Tibial artery (tissue), 4 donors: Measurements from ENCODE around the gene ZBED6.

ENCODE experiments used
- DNase-seq, 2 donors: peaks; one replicate each; pipeline ENCODE4 v3.0.0-alpha.2; 2019
- H3K27ac ChIP-seq, 2 donors: fragments of 200-600 bp; sonication (generic) in 1 of 2; 1 replicate in 1 of 2; 2 replicates in 1 of 2; pipeline ENCODE4 v1.5.1; 2018 to 2019; ENCODE audit warnings: mild to moderate bottlenecking in 1 of 2
- H3K27me3 ChIP-seq, 2 donors: fragments of 200-600 bp; sonication (generic) in 1 of 2; one replicate each; pipeline versions ENCODE4 v1.5.1 to v1.6.0; 2016 to 2019
- H3K36me3 ChIP-seq, 3 donors: fragments of 200-600 bp; sonication (generic) in 2 of 3; one replicate each; pipeline ENCODE4 v1.5.1; 2016 to 2019; ENCODE audit warnings: mild to moderate bottlenecking in 2 of 3
- H3K4me1 ChIP-seq, 4 donors: fragments of 200-600 bp; sonication (generic) in 2 of 4; 1 replicate in 3 of 4; 2 replicates in 1 of 4; pipeline ENCODE4 v1.5.1; 2016 to 2019
- H3K4me3 ChIP-seq, 2 donors: fragments of 200-600 bp; sonication (generic) in 1 of 2; 1 replicate in 1 of 2; 2 replicates in 1 of 2; pipeline ENCODE4 v1.5.1; 2018 to 2019; ENCODE audit warnings: mild to moderate bottlenecking in 2 of 2
- H3K9me3 ChIP-seq, 3 donors: fragments of 200-600 bp; sonication (generic) in 1 of 3; one replicate each; pipeline ENCODE4 v1.5.1; 2016 to 2019
- CTCF ChIP-seq, 2 experiments: fragments of 200-600 bp in 1 of 2; fragments of 450-650 bp in 1 of 2; IDR thresholded peaks; one replicate each; pipeline ENCODE4 v1.5.1; 2017 to 2019; ENCODE audit warnings: antibody characterized with exemption in 2 of 2, mild to moderate bottlenecking in 1 of 2, moderate library complexity in 1 of 2
- intact Hi-C: fragments of 100-400 bp; cut with DNase I; formaldehyde crosslinking; loops from one replicate; pipeline ENCODE4 v1.15.0; 2023; ENCODE audit warnings: low total_unique reads

ZBED6 gene

DNA sequence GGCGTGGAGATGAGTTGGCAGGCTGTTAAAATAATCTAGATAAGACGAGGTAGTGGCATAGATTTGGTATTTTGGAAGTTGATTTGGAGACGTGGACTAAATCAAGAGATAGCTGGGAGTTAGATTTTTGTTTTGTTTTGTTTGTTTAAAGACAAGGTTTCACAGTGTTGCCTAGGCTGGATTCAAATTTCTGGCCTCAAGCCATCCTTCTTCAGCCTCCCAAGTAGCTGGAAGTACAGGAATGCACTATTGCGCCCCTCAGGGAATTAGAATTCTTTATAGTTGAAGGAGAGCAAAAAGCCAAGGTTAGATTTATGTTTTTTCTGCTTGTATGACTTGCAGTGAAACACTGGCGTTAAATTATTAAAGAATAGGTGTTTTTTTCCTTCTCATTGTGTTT, 43.7 kb downstream of the ZBED6 start:
- H3K4me3 ChIP-seq = no peak overlapping the region
- H3K9me3 ChIP-seq = no peaks in the 10 kb centered on the region
- intact Hi-C loops = loop anchor here (10.0 kb wide), 1 partner anchor 104 kb away; no protein-coding TSS in a partner anchor
- H3K36me3 ChIP-seq = peaks cover 55 to 91% (median 71%) of the 10 kb centered on the region in 3 donors
- no peak for DNase-seq
- peaks cover 0 to 12% (median 0%) of the 10 kb centered on the region in 4 donors for H3K4me1 ChIP-seq
- no peaks in the 10 kb centered on the region for H3K27me3 ChIP-seq
- TF ChIP-seq CTCF (IDR thresholded peaks at IDR 0.05) = no peak
- H3K27ac ChIP-seq = peak overlapping the region in 1 of 2 donors; percentile 17

DNA sequence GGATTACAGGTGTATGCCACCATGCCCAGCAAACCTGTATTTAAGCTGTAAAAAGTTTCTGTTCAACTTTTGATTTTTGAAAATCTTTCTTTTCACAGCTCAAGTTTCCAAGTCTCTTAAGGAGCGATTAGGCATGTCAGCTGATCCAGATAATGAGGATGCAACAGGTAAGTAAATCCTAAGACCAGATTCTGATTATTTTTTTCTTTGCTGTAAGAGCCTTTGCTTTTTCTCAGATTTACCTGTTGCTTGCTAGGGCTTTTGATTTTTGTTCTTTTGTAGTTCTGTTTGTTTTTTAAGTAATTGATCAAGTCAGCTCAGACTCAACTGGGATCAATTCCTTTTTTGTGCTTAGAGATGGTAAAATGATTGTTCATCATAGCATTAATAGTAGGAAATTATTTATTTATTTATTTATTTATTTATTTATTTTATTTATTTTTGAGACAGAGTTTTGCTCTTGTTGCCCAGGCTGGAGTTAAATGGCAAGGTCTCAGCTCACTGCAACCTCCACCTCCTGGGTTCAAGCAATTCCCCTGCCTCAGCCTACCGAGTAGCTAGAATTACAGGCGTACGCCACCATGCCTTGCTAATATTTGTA, 44.9 kb downstream of the ZBED6 start:
- no peak overlapping the region for H3K4me3 ChIP-seq
- H3K9me3 ChIP-seq = no peaks in the 10 kb centered on the region
- no peak overlapping the region for H3K27ac ChIP-seq
- intact Hi-C loops = no loop called here
- DNase-seq = no peak
- H3K36me3 ChIP-seq = peaks cover 54 to 79% (median 61%) of the 10 kb centered on the region in 3 donors
- H3K4me1 ChIP-seq = peaks cover 0 to 12% (median 0%) of the 10 kb centered on the region in 4 donors
- no peaks in the 10 kb centered on the region for H3K27me3 ChIP-seq
- TF ChIP-seq CTCF (IDR thresholded peaks at IDR 0.05) = no peak

- no peaks in the 10 kb centered on the region for H3K9me3 ChIP-seq
- H3K4me3 ChIP-seq = no peak overlapping the region
- intact Hi-C loops = no loop called here
- no peaks in the 10 kb centered on the region for H3K27me3 ChIP-seq
- no peak for DNase-seq
- no peak overlapping the region for H3K27ac ChIP-seq
- no peak for TF ChIP-seq CTCF (IDR thresholded peaks at IDR 0.05)
- H3K36me3 ChIP-seq = peaks cover 60 to 77% (median 63%) of the 10 kb centered on the region in 3 donors
- H3K4me1 ChIP-seq = peaks cover 0 to 12% (median 0%) of the 10 kb centered on the region in 4 donors
These were observed 47.1 kb downstream of the ZBED6 start for GRCh38 chr1:203842559-203842876.

DNA sequence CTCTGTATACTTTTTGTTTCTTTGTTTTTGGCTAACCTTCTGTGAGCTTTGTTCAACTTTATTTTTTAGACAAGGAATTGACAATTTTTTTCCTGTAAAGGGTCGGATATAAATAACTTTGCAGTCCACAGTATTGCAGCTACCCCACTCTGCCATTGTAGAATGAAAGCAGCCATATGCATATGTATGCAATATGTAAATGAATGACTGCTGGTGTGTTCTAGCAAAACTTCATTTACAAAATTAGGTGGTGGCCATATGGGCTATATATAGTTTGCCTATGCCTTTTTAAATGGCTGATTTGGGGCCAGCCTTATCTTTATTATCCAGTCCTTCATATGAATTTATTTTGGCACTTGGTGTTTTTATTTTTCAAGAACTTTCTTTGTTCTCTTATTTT, 48.0 kb downstream of the ZBED6 start:
- Histone ChIP-seq H3K27ac (no peak overlapping the region), H3K27me3 (no peaks in the 10 kb centered on the region), H3K4me3 (no peak overlapping the region), H3K36me3 (peaks cover 60 to 77% (median 63%) of the 10 kb centered on the region in 3 donors), H3K9me3 (no peaks in the 10 kb centered on the region), H3K4me1 (peaks cover 0 to 12% (median 0%) of the 10 kb centered on the region in 4 donors)
- no peak for TF ChIP-seq CTCF (IDR thresholded peaks at IDR 0.05)
- no peak for DNase-seq
- intact Hi-C loops = no loop called here
